IMR-90 (cell line): ENCODE results near the gene DPYSL5. TPM values are rescaled to one million over a fixed set of nuclear protein-coding genes. Genes with fewer than 3 reads are reported as not detected.

Source experiments
- ATAC-seq: fragments of 200-7000 bp; cut with Tn5 transposase; 2 replicates; pipeline ENCODE4 v1.9.1; 2020; ENCODE audit warnings: low read depth, mild to moderate bottlenecking, moderate library complexity
- BruUV-seq: library from RNA; stranded (reverse); fragments of 400-500 nt; replicated peaks from 2 replicates; lab custom pipeline; 2021; lab: Mats Ljungman, UMichigan
- CTCF ChIA-PET: fragments of 300-600 bp; formaldehyde crosslinking; extraction: SDS; loops from one replicate; lab custom pipeline; 2021; ENCODE audit warnings: antibody characterized with exemption; lab: Yijun Ruan, JAX
- POLR2A ChIA-PET: fragments of 300-600 bp; sonication (Branson Sonifier 250); formaldehyde crosslinking; loops from one replicate; lab custom pipeline; 2022; ENCODE audit warnings: antibody characterized with exemption; ENCODE audit not compliant: unreplicated experiment; lab: Charles Lee
- DNase-seq: peaks from one replicate; pipeline ENCODE4 v3.0.0; 2013
- H2AFZ ChIP-seq: replicated peaks from 2 replicates; pipeline ENCODE3; 2013; ENCODE audit warnings: low read length, mild to moderate bottlenecking; ENCODE audit not compliant: poor library complexity
- H2AK5ac ChIP-seq: 2 replicates; pipeline ENCODE4 v1.6.1; 2013; ENCODE audit warnings: low read depth, low read length, inconsistent platforms
- H2AK9ac ChIP-seq: replicated peaks from 2 replicates; pipeline ENCODE3; 2013; ENCODE audit warnings: mild to moderate bottlenecking, low read depth, low read length, moderate library complexity; ENCODE audit not compliant: poor library complexity
- H2BK120ac ChIP-seq: 2 replicates; pipeline ENCODE4 v1.6.1; 2013; ENCODE audit warnings: low read depth, low read length, inconsistent platforms
- H2BK15ac ChIP-seq: 3 replicates; pipeline ENCODE4 v1.6.1; 2013; ENCODE audit warnings: low read depth, low read length, inconsistent platforms
- H2BK20ac ChIP-seq: 2 replicates; pipeline ENCODE4 v1.6.1; 2013; ENCODE audit warnings: low read depth, mild to moderate bottlenecking, inconsistent platforms, low read length, moderate library complexity
- H2BK5ac ChIP-seq: 2 replicates; pipeline ENCODE4 v1.6.1; 2013; ENCODE audit warnings: mild to moderate bottlenecking, low read depth, low read length, inconsistent platforms; ENCODE audit not compliant: poor library complexity, severe bottlenecking
- H3K14ac ChIP-seq: replicated peaks from 2 replicates; pipeline ENCODE4 v1.6.1; 2013; ENCODE audit warnings: low read depth, low read length, inconsistent platforms
- H3K18ac ChIP-seq: 2 replicates; pipeline ENCODE4 v1.6.1; 2013; ENCODE audit warnings: low read depth, low read length, control low read depth
- H3K23ac ChIP-seq: 2 replicates; pipeline ENCODE4 v1.6.1; 2013; ENCODE audit warnings: low read depth, low read length, inconsistent platforms
- H3K27ac ChIP-seq: 2 replicates; pipeline ENCODE4 v1.5.1; 2013; ENCODE audit warnings: mild to moderate bottlenecking, control low read depth, low read length; ENCODE audit not compliant: insufficient read depth
- H3K27me3 ChIP-seq: 2 replicates; pipeline ENCODE4 v1.6.1; 2013; ENCODE audit warnings: low read length; ENCODE audit not compliant: control insufficient read depth, insufficient read depth
- H3K36me3 ChIP-seq: 2 replicates; pipeline ENCODE4 v1.6.1; 2013; ENCODE audit warnings: low read length, mixed read lengths; ENCODE audit not compliant: control insufficient read depth, insufficient read depth
- H3K4ac ChIP-seq: 2 replicates; pipeline ENCODE4 v1.6.1; 2013; ENCODE audit warnings: low read depth, low read length, inconsistent platforms
- H3K4me1 ChIP-seq: 2 replicates; pipeline ENCODE4 v1.6.1; 2013; ENCODE audit warnings: low read length, mixed read lengths; ENCODE audit not compliant: control insufficient read depth, insufficient read depth
- H3K4me2 ChIP-seq: 2 replicates; pipeline ENCODE4 v1.6.1; 2013; ENCODE audit warnings: low read depth, mild to moderate bottlenecking, control low read depth, low read length, moderate library complexity
- H3K4me3 ChIP-seq: 2 replicates; pipeline ENCODE4 v1.5.1; 2013; ENCODE audit warnings: low read depth, mild to moderate bottlenecking, control low read depth, low read length, moderate library complexity; ENCODE audit not compliant: insufficient read depth
- H3K56ac ChIP-seq: 2 replicates; pipeline ENCODE4 v1.6.1; 2013; ENCODE audit warnings: low read length, inconsistent platforms; ENCODE audit not compliant: insufficient read depth; ENCODE audit errors: extremely low read depth
- H3K79me1 ChIP-seq, 2 experiments: 2 replicates each; pipeline ENCODE4 v1.6.1; 2013; ENCODE audit warnings: low read length in 2 of 2, inconsistent platforms in 1 of 2, low read depth in 1 of 2
- H3K9ac ChIP-seq: 2 replicates; pipeline ENCODE4 v1.6.1; 2013; ENCODE audit warnings: low read depth, low read length, control low read depth
- H3K9me1 ChIP-seq: 2 replicates; pipeline ENCODE4 v1.6.1; 2013; ENCODE audit warnings: low read length, inconsistent platforms; ENCODE audit not compliant: insufficient read depth
- H3K9me3 ChIP-seq: 2 replicates; pipeline ENCODE4 v1.6.1; 2013; ENCODE audit warnings: low read length; ENCODE audit not compliant: control insufficient read depth, insufficient read depth
- H4K20me1 ChIP-seq: 2 replicates; pipeline ENCODE4 v1.6.1; 2013; ENCODE audit warnings: low read length, inconsistent platforms; ENCODE audit not compliant: insufficient read depth
- H4K5ac ChIP-seq: 2 replicates; pipeline ENCODE4 v1.6.1; 2013; ENCODE audit warnings: mild to moderate bottlenecking, low read depth, low read length, control low read depth
- H4K8ac ChIP-seq, 2 experiments: 2 replicates each; pipeline ENCODE4 v1.6.1; 2013; ENCODE audit warnings: low read depth in 2 of 2, low read length in 2 of 2, control low read depth in 1 of 2, inconsistent platforms in 1 of 2
- H4K91ac ChIP-seq: 2 replicates; pipeline ENCODE4 v1.6.1; 2013; ENCODE audit warnings: low read depth, low read length, inconsistent platforms; ENCODE audit not compliant: insufficient read depth
- BHLHE40 ChIP-seq: fragments of 150-350 bp; IDR thresholded peaks from 2 replicates; pipeline ENCODE4 v1.6.1; 2016; ENCODE audit warnings: mild to moderate bottlenecking, low read depth, low read length
- FOS ChIP-seq: fragments of 150-350 bp; IDR thresholded peaks from 2 replicates; pipeline ENCODE4 v1.6.1; 2016; ENCODE audit warnings: low read depth, low read length
- MAZ ChIP-seq: IDR thresholded peaks from 2 replicates; pipeline ENCODE4 v1.6.1; 2012; ENCODE audit warnings: low read depth, mild to moderate bottlenecking, low read length, improper control_type of control experiment, moderate library complexity, borderline replicate concordance
- MXI1 ChIP-seq: IDR thresholded peaks from 2 replicates; pipeline ENCODE4 v1.6.1; 2012; ENCODE audit warnings: low read depth, mild to moderate bottlenecking, low read length, moderate library complexity, borderline replicate concordance
- RCOR1 ChIP-seq: IDR thresholded peaks from 2 replicates; pipeline ENCODE4 v1.6.1; 2012; ENCODE audit warnings: mild to moderate bottlenecking, low read length, improper control_type of control experiment; ENCODE audit not compliant: insufficient replicate concordance
- WGBS, 2 experiments: methylation state at CpG; one replicate each; pipeline versions ENCODE4 v1.1.5 to v1.1.7; 2013; ENCODE audit warnings: missing lambda C conversion rate in 2 of 2; ENCODE audit not compliant: insufficient read length in 1 of 2; ENCODE audit errors: extremely low coverage in 2 of 2; 5-methylcytosine and 5-hydroxymethylcytosine counted together
- dilution Hi-C: fragments of 300-500 bp; cut with HindIII; formaldehyde crosslinking; loops from one replicate; pipeline ENCODE4 v1.14.3; 2018; ENCODE audit warnings: low sequenced_read_pairs; ENCODE audit not compliant: unreplicated experiment
- in situ Hi-C: fragments of 300-500 bp; cut with MboI; formaldehyde crosslinking; loops from 3 replicates; pipeline ENCODE4 v1.14.3; 2019; ENCODE audit warnings: low sequenced_read_pairs, inconsistent platforms, mixed read lengths
- intact Hi-C: fragments of 100-400 bp; cut with micrococcal nuclease; formaldehyde crosslinking; loops from 2 replicates; pipeline ENCODE4 v1.10.0; 2022
- polyA plus RNA-seq, 3 experiments: library from polyadenylated mRNA; depleted of rRNA; stranded (reverse); fragments of >200 nt; gene quantifications; 2 replicates each; pipeline ENCODE4 v1.2.3, GENCODE V29; 2012; ENCODE audit warnings: low replicate concordance in 1 of 3
- total RNA-seq: library from RNA; depleted of rRNA; stranded (reverse); fragments of >200 nt; gene quantifications from 2 replicates; pipeline ENCODE4 v1.2.3, GENCODE V29; 2012
- TF ChIP-seq, protein P1 (sequence below): conservative IDR thresholded peaks from 2 replicates; pipeline ENCODE4 v1.5.1; 2012; ENCODE audit warnings: mild to moderate bottlenecking, low read depth, low read length, improper control_type of control experiment

DPYSL5 gene
- total and polyA plus RNA-seq, 2 of the 4 experiments (the other 2 are of a cell fraction), result not detected

DNA sequence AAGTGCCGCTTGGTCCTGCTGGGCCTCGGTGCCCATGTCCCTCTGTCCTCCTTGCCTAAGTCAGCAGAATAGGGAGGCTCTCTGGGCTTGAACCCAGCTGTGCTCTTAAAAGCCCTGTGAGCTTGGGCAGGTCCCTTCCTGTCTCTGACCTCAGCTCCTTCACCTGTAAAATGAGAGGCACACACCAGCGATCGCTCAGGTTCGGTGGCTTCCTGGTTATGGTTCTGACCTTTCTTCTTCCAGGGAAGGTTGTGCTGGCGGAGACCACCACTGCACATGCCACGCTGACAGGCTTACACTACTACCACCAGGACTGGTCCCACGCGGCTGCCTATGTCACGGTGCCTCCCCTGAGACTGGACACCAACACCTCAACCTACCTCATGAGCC is 86.4 kb downstream of the DPYSL5 start (continued):
- no peak for TF ChIP-seq MXI1
- no peak for TF ChIP-seq BHLHE40
- no peak for TF ChIP-seq MAZ

DNA sequence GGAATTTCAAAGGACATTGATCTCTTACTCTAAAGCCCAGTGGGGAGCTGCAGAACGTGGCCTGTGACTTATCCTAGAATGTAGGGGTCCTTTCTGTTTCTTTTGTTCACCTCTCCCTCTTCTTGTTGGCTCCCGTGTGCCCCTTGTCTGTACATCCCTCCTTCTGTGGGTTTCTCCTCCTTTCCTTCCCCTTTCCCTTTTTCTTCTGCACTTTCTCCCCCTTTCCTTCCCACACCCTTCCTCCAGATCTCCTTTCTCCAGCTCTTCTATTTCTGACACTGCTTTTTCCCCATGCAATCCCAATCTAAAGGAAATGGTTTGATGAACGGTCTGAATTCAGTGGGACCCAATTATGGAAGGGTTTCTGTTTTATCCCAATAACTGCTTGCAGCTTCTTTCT is 87.1 kb downstream of the DPYSL5 start:
- in situ Hi-C loops, result no loop called here
- CTCF ChIA-PET, result no interaction called here
- no peak overlapping the region for H3K4ac ChIP-seq
- no peak overlapping the region for H2AK5ac ChIP-seq
- DNase-seq (no peak), ATAC-seq (no peak)
- no peaks in the 10 kb centered on the region for H3K36me3 ChIP-seq
- no peak overlapping the region for H3K4me2 ChIP-seq
- no peak overlapping the region for H4K8ac ChIP-seq
- no peak overlapping the region for H3K18ac ChIP-seq
- H4K91ac ChIP-seq, result no peak overlapping the region
- H3K27ac ChIP-seq, result no peak overlapping the region
- no peak overlapping the region for H2AFZ ChIP-seq
- H2BK15ac ChIP-seq, result no peak overlapping the region
- H2AK9ac ChIP-seq, result no peak overlapping the region
- H3K14ac ChIP-seq, result no peak overlapping the region
- H3K56ac ChIP-seq, result no peak overlapping the region
- dilution Hi-C loops, result no loop called here
- intact Hi-C loops, result no loop called here
- no peaks in the 10 kb centered on the region; the same call in 1 of the 2 replicates for H3K9me1 ChIP-seq
- no peaks in the 10 kb centered on the region for H3K79me1 ChIP-seq
- no peaks in the 10 kb centered on the region for H4K20me1 ChIP-seq
- no peak overlapping the region for H2BK20ac ChIP-seq
- no peak for TF ChIP-seq FOS
- TF ChIP-seq RCOR1, result no peak
- TF ChIP-seq, protein P1, sequence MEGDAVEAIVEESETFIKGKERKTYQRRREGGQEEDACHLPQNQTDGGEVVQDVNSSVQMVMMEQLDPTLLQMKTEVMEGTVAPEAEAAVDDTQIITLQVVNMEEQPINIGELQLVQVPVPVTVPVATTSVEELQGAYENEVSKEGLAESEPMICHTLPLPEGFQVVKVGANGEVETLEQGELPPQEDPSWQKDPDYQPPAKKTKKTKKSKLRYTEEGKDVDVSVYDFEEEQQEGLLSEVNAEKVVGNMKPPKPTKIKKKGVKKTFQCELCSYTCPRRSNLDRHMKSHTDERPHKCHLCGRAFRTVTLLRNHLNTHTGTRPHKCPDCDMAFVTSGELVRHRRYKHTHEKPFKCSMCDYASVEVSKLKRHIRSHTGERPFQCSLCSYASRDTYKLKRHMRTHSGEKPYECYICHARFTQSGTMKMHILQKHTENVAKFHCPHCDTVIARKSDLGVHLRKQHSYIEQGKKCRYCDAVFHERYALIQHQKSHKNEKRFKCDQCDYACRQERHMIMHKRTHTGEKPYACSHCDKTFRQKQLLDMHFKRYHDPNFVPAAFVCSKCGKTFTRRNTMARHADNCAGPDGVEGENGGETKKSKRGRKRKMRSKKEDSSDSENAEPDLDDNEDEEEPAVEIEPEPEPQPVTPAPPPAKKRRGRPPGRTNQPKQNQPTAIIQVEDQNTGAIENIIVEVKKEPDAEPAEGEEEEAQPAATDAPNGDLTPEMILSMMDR, result no peak
- WGBS, 2 experiments, result no CpG with 5 or more reads among the region's 3 CpGs
- no TSS peak for BruUV-seq
- H3K9me3 ChIP-seq, result no peaks in the 10 kb centered on the region
- H4K5ac ChIP-seq, result no peak overlapping the region
- no peak overlapping the region for H2BK5ac ChIP-seq
- no peak overlapping the region for H3K9ac ChIP-seq
- no peak overlapping the region for H3K23ac ChIP-seq
- H3K27me3 ChIP-seq, result peaks cover 52% of the 10 kb centered on the region
- H3K4me3 ChIP-seq, result no peak overlapping the region
- H2BK120ac ChIP-seq, result no peak overlapping the region
- no peaks in the 10 kb centered on the region for H3K4me1 ChIP-seq
- POLR2A ChIA-PET, result no interaction called here
